ENCODE data around the gene FHIT. TPM values are rescaled to one million over a fixed set of nuclear protein-coding genes. Genes with fewer than 3 reads are reported as not detected.

The FHIT gene
- total and polyA plus RNA-seq, 7 donors: 0.98 to 10.4 (median 4.0) TPM

- H3K27ac ChIP-seq: no peak overlapping the region
- intact Hi-C loops (cut with DNase I): no loop called here
- H3K4me3 ChIP-seq: no peak overlapping the region
- H3K36me3 ChIP-seq (ENCODE audit: insufficient read depth in 1 of 2, low read depth in 1 of 2): no peaks in the 10 kb centered on the region
- no peak for DNase-seq
- TF ChIP-seq, protein P1, sequence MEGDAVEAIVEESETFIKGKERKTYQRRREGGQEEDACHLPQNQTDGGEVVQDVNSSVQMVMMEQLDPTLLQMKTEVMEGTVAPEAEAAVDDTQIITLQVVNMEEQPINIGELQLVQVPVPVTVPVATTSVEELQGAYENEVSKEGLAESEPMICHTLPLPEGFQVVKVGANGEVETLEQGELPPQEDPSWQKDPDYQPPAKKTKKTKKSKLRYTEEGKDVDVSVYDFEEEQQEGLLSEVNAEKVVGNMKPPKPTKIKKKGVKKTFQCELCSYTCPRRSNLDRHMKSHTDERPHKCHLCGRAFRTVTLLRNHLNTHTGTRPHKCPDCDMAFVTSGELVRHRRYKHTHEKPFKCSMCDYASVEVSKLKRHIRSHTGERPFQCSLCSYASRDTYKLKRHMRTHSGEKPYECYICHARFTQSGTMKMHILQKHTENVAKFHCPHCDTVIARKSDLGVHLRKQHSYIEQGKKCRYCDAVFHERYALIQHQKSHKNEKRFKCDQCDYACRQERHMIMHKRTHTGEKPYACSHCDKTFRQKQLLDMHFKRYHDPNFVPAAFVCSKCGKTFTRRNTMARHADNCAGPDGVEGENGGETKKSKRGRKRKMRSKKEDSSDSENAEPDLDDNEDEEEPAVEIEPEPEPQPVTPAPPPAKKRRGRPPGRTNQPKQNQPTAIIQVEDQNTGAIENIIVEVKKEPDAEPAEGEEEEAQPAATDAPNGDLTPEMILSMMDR (IDR thresholded peaks at IDR 0.05): no peak
- WGBS, 3 donors: 93 to 97% (median 96%) methylated on average over 3 of the region's 3 CpGs
- ATAC-seq: no peak
- H3K27me3 ChIP-seq (ENCODE audit: insufficient read depth in 3 of 3, low read length in 2 of 3): no peaks in the 10 kb centered on the region
- no peaks in the 10 kb centered on the region for H3K9me3 ChIP-seq
- no peaks in the 10 kb centered on the region for H3K4me1 ChIP-seq
Observed at GRCh38 chr3:60064210-60065178, 1186.8 kb downstream of the FHIT start.

GRCh38 chr3:60056404-60056803, 1194.8 kb downstream of the FHIT start:
- no peaks in the 10 kb centered on the region for H3K9me3 ChIP-seq
- no peaks in the 10 kb centered on the region for H3K27me3 ChIP-seq (ENCODE audit: insufficient read depth in 3 of 3, low read length in 2 of 3)
- ATAC-seq (no peak), DNase-seq (no peak)
- no peaks in the 10 kb centered on the region for H3K36me3 ChIP-seq (ENCODE audit: insufficient read depth in 1 of 2, low read depth in 1 of 2)
- TF ChIP-seq, protein P1 (IDR thresholded peaks at IDR 0.05): no peak
- H3K4me3 ChIP-seq: no peak overlapping the region
- no peak overlapping the region for H3K27ac ChIP-seq
- intact Hi-C loops (cut with DNase I): no loop called here
- 30 to 33% (median 33%) methylated on average over 4 of the region's 4 CpGs for WGBS, 3 donors
- peaks cover 6% of the 10 kb centered on the region for H3K4me1 ChIP-seq

GRCh38 chr3:60055765-60056164, 1195.5 kb downstream of the FHIT start:
- intact Hi-C loops (cut with DNase I): no loop called here
- Histone ChIP-seq H3K27ac (no peak overlapping the region), H3K4me1 (peaks cover 6% of the 10 kb centered on the region), H3K9me3 (no peaks in the 10 kb centered on the region), H3K4me3 (no peak overlapping the region), H3K36me3 (ENCODE audit: insufficient read depth in 1 of 2, low read depth in 1 of 2) (no peaks in the 10 kb centered on the region), H3K27me3 (ENCODE audit: insufficient read depth in 3 of 3, low read length in 2 of 3) (no peaks in the 10 kb centered on the region)
- TF ChIP-seq, protein P1 (IDR thresholded peaks at IDR 0.05): no peak
- WGBS, 3 donors: 40 to 52% (median 48%) methylated on average over 6 of the region's 6 CpGs
- ATAC-seq: peak; percentile 49 to 92 (median 86)
- DNase-seq: no peak

DNA sequence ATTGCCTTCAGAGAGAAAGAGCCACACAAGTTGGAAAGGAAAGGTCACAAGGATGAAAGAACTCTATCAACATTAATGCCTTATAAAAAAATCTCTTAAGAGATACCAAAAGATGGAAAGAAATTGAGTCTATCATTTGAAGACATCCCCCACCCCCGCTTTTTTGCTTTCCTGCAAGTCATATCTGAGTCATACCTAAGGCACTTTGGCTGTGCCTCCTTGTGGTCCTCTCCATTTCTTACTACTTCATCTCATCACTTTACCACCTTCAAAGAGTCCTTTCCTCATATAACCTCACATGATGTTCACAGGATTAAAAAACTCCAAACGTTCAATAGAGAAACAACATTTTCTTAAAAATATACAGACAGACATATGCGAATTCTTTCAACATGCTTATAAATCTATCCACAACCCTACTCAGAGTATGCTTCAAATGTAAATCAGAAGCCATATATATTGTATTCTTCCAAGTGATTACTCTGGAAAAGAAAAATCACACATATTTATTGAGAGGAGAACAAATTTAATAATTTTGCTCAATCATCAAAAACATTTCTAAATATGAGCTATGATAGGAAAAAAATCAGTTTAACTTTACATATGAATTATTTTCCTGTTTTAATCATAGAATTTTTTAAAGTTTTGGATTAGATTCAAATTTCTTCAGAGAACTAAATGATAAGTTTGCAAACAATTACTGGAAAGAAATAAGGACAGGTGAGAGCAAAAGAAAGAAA, 1197.6 kb downstream of the FHIT start:
- WGBS, 3 donors: 61 to 85% (median 70%) methylated on average over 3 of the region's 3 CpGs

More for the DNA sequence above, 1197.6 kb downstream of the FHIT start:
- H3K9me3 ChIP-seq: no peaks in the 10 kb centered on the region
- ATAC-seq (no peak), DNase-seq (no peak)
- peaks cover 6% of the 10 kb centered on the region for H3K4me1 ChIP-seq
- intact Hi-C loops (cut with DNase I): no loop called here
- TF ChIP-seq, protein P1 (IDR thresholded peaks at IDR 0.05): no peak
- H3K27me3 ChIP-seq (ENCODE audit: insufficient read depth in 3 of 3, low read length in 2 of 3): no peaks in the 10 kb centered on the region
- H3K36me3 ChIP-seq (ENCODE audit: insufficient read depth in 1 of 2, low read depth in 1 of 2): no peaks in the 10 kb centered on the region
- H3K4me3 ChIP-seq: no peak overlapping the region
- H3K27ac ChIP-seq: no peak overlapping the region

All from psoas muscle (tissue), 8 donors.